Neural cell (in vitro differentiated cells): ENCODE results near the gene TIAM1.

Source experiments
- CTCF ChIP-seq: fragments of 450-650 bp; IDR thresholded peaks from 2 replicates; pipeline ENCODE4 v1.5.1; 2014; ENCODE audit warnings: antibody characterized with exemption, mild to moderate bottlenecking, moderate library complexity; ENCODE audit not compliant: poor library complexity, severe bottlenecking
- EP300 ChIP-seq: fragments of 450-650 bp; conservative IDR thresholded peaks from 2 replicates; pipeline ENCODE4 v1.6.1; 2014; ENCODE audit warnings: antibody characterized with exemption, mild to moderate bottlenecking, moderate library complexity; ENCODE audit not compliant: poor library complexity, severe bottlenecking
- EZH2 ChIP-seq: fragments of 200-600, 300-800 bp; shearing (Covaris generic), sonication (generic); IDR thresholded peaks from 2 replicates; pipeline ENCODE4 v1.6.1; 2014; ENCODE audit warnings: antibody characterized with exemption, low read length, borderline replicate concordance, mild to moderate bottlenecking; ENCODE audit not compliant: insufficient read depth, poor library complexity, severe bottlenecking
- POLR2AphosphoS5 ChIP-seq: IDR thresholded peaks from 2 replicates; pipeline ENCODE4 v1.6.1; 2012
- RAD21 ChIP-seq: fragments of 450-650 bp; conservative IDR thresholded peaks from 2 replicates; pipeline ENCODE4 v1.6.1; 2014; ENCODE audit warnings: antibody characterized with exemption, mild to moderate bottlenecking, moderate library complexity
- REST ChIP-seq: IDR thresholded peaks from 2 replicates; pipeline ENCODE4 v1.6.1; 2012; ENCODE audit warnings: borderline replicate concordance
- SMC3 ChIP-seq: fragments of 450-650 bp; conservative IDR thresholded peaks from 2 replicates; pipeline ENCODE4 v1.6.1; 2014; ENCODE audit warnings: antibody characterized with exemption, mild to moderate bottlenecking, moderate library complexity; ENCODE audit not compliant: poor library complexity
- TAF1 ChIP-seq: IDR thresholded peaks from 2 replicates; pipeline ENCODE4 v1.6.1; 2012; ENCODE audit warnings: low read depth

DNA sequence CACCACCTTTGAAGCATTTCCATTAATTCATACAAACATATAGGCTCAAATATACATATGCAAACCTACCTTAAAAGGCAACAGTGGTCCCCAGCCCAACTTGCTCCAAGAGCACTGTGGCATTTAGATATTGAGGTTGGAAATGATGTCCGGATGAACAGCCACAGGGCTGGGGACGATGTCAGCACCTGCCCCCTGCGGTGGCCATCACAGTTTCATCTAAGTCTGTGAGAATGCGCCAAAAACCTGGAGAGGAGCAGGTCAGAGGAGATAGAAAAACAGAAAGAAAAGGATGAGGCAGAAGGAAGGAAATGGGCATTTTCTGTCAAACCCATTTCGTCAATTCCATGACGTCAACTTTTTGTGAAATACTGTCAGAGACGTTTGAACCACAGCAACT is 67.4 kb downstream of the TIAM1 start:
- TF ChIP-seq RAD21 (no peak), CTCF (no peak), TAF1 (no peak), POLR2AphosphoS5 (no peak), REST (no peak), SMC3 (no peak), EZH2 (no peak), EP300 (no peak)
